NB4 (cell line): ENCODE measurements around the gene CCN2.

ENCODE experiments used
- CTCF ChIP-seq: IDR thresholded peaks from one replicate; pipeline ENCODE4 v1.5.1; 2012; ENCODE audit warnings: low read depth, low read length
- MAX ChIP-seq: IDR thresholded peaks from 2 replicates; pipeline ENCODE4 v1.6.1; 2011; ENCODE audit warnings: low read depth, low read length
- POLR2A ChIP-seq: IDR thresholded peaks from 2 replicates; pipeline ENCODE4 v1.6.1; 2011; ENCODE audit warnings: mild to moderate bottlenecking; ENCODE audit not compliant: insufficient read length; ENCODE audit errors: extremely low read depth

- TF ChIP-seq CTCF (no peak), POLR2A (no peak), MAX (no peak)
Observed at GRCh38 chr6:131989036-131989435, 37.9 kb upstream of the CCN2 start.
